GM20000 (cell line): ENCODE data around the gene GBE1.
"Not testable (repeated sequence)": the region's sequence is repeated elsewhere in the genome, so short reads cannot be mapped to it uniquely, and the experiment has no call there.

Experiments
- DNase-seq: peaks from one replicate; pipeline ENCODE4 v3.0.0; 2012; ENCODE audit warnings: low spot score
- TF ChIP-seq, protein P1 (sequence below): IDR thresholded peaks from 2 replicates; pipeline ENCODE4 v1.5.1; 2012; ENCODE audit warnings: mild to moderate bottlenecking, control low read depth; ENCODE audit errors: extremely low read depth, missing control alignments

GBE1 gene

DNA sequence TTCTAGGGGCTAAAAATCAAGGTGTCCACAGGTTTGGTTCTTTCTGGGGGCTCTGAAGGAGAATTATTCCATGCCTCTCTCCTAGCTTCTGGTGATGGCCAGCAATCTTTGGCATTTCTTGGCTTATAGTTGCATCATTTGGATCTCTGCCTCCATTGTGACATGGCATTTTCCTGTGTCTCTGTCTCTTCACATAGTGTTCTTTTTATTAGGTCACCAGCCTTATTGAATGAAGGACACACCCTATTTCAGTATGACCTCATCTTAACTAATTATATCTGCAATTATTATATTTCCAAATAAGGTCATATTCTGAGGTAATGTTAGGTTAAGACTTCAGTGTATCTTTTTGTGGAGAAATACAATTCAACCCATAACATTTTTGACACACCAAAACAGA, 3.2 kb upstream of the GBE1 start:
- TF ChIP-seq, protein P1, sequence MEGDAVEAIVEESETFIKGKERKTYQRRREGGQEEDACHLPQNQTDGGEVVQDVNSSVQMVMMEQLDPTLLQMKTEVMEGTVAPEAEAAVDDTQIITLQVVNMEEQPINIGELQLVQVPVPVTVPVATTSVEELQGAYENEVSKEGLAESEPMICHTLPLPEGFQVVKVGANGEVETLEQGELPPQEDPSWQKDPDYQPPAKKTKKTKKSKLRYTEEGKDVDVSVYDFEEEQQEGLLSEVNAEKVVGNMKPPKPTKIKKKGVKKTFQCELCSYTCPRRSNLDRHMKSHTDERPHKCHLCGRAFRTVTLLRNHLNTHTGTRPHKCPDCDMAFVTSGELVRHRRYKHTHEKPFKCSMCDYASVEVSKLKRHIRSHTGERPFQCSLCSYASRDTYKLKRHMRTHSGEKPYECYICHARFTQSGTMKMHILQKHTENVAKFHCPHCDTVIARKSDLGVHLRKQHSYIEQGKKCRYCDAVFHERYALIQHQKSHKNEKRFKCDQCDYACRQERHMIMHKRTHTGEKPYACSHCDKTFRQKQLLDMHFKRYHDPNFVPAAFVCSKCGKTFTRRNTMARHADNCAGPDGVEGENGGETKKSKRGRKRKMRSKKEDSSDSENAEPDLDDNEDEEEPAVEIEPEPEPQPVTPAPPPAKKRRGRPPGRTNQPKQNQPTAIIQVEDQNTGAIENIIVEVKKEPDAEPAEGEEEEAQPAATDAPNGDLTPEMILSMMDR = no peak
- no peak for DNase-seq

DNA sequence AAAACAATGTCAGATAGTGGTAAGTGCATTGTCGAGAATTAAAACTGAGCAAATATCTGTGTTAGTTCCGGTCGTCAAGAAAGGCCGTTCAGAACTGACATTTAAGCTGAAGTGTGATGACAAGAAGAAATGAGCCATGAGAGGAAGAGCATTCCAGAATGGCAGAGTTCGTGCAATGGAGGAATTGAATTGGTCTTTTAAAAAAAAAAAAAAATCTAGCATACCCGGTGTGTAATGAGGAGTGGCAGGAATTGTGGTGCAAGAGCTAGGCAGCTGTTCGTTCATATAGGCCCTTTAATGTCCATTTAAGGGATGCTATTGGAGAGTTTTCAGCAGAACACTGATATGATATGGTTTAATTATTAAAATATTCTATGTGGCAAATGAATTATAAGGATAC, 2.6 kb upstream of the GBE1 start:
- TF ChIP-seq, protein P1 = no peak
- no peak for DNase-seq

DNA sequence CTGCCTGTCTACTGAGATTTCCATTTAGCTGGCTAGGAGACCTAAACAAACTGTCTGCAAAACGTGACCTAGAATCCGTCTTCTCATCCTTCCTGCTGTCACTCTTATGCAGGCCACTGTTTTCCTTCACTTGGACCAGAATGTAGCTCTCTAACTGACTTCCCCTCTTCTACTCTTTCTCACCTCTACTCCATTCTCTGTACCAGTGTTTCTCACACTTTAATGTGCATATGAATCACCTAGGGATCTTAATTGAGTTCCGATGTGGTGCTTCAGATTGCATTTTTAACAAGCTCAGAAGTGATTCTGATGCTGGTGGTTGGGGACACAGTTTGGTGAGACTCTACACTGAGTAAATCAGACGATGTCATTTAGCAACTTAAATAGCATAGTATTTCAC, 1.6 kb upstream of the GBE1 start:
- TF ChIP-seq, protein P1 = no peak
- DNase-seq = no peak

DNA sequence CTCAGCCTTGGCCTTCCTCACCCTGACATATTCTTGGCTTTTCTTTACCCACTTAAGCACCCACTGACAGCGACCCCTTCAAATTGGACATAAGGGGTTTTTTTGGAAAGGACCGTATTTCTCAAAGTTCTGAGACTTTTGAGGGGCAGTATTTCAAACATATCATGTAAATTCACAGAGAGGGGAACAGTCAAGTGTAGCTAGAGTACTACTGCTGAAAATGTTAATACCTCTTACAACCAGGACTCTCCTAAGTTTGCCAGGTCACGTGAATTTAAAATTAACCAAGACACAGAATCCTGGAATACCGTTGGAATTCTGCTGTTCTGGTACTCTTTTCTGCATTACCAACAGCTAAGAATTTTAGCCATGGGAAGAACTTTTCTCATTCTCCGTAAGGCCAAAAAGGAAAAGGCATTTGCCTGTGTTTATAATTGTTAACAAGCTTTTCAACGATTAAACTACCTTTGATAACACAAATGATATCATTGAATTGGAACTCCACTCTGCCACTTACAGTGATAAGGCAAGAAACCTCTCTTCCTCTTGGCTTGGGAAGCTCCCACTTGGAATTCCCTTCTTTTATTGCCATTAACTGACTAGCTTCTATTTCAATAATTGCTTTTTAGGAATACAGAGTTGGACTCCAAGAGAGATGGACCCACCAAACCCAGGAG, 597 bp upstream of the GBE1 start:
- no peak for DNase-seq
- TF ChIP-seq, protein P1 = no peak

DNA sequence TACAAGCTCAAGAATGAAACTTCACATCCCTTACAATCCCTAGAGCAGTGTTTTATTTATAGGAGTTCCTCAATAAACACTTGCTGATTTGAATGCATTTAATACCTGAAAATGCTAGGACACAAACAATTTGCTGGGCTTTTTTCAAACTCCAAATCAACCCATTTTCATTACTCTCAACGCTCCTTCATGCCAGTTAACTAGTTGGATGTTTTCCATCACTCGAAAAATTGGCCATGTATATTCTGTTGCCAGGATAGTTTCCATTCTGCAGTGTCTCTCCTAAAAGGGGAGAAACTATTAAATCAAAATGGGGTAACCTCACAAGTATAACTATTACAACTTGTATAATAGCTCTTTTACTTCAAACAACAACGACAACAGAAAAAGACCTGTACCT, 1.2 kb downstream of the GBE1 start:
- TF ChIP-seq, protein P1 = no peak
- DNase-seq = no peak

DNA sequence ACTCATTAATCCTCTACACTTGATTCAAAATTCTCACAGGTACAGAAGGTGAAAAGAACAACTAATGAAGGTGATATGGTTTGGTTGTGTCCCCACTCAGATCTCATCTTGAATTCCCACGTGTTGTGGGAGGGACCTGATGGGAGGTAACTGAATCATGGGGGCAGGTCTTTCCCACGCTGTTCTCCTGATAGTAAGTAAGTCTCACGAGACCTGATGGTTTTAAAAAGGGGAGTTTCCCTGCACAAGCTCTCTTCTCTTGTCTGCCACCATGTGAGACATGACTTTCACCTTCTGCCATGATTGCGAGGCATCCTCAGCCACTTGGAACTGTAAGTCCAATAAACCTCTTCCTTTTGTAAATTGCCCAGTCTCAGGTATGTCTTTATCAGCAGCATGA, 2.7 kb downstream of the GBE1 start:
- not testable (repeated sequence) for DNase-seq

DNA sequence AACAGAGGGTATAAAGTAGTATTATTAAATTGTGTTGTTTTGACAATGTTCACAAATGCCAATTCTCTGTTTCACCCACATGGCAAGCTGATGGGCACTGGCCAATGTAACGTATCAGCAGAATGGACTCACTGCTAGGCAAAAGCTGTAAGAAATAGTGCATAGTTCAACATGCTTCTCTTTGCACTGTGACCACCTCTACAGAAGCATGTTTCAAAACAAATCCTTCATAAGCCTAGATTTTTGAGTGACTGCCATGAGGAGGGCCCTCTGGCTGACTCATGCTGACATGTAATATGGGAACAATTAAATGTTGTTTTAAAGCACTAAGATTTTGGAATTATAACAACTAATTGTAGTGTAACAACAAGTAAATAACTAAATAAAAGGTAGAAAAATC, 3.2 kb downstream of the GBE1 start:
- TF ChIP-seq, protein P1 = no peak
- no peak for DNase-seq

DNA sequence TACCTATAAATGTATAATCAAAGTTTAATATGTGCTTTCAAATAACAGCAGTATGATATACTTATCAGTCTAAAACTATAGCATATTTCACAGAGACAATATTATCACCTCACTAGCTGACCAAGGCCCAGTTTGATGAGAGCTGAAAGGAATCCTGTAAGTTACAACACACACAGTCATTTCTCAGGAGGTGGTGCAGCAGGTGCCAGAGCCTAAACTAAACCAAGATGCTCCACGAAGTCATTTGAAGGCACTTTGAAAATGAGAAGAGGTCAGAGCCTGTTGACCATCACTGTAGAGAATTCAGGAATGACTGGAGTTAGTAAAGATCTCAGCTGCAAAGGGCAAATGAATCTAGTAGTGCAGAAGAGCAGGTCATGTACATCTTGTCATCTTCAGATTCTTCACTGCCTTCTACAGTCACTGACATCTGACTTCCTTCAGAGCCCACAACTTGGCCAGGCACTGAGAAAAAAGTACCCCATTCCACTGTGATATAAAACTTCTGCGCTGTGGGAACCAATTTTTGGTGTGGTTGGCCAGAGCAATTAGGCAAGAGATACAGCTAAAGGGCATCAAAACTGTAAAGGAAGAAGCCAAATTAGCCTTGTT, 7.9 kb downstream of the GBE1 start:
- no peak for DNase-seq
- TF ChIP-seq, protein P1 = no peak
